DND-41 (cell line): ENCODE results near the gene DDX27.

Experiments used
- ATAC-seq: fragments of 200-7000 bp; cut with Tn5 transposase; 3 replicates; pipeline ENCODE4 v1.9.1; 2021; ENCODE audit warnings: low read depth; ENCODE audit not compliant: insufficient read depth
- DNase-seq: peaks from one replicate; pipeline ENCODE4 v3.0.0-alpha.2; 2020
- H2AFZ ChIP-seq: 2 replicates; pipeline ENCODE4 v1.6.0; 2012; ENCODE audit warnings: low read depth, low read length
- H3K27ac ChIP-seq: 2 replicates; pipeline ENCODE4 v1.5.1; 2012; ENCODE audit warnings: low read length, inconsistent platforms
- H3K27me3 ChIP-seq: fragments of 200-600 bp; sonication (generic); 2 replicates; pipeline ENCODE4 v1.6.0; 2012; ENCODE audit warnings: low read length, mild to moderate bottlenecking, inconsistent platforms; ENCODE audit not compliant: insufficient read depth, poor library complexity
- H3K36me3 ChIP-seq: 2 replicates; pipeline ENCODE4 v1.5.1; 2012; ENCODE audit warnings: low read length, inconsistent platforms; ENCODE audit not compliant: insufficient read depth
- H3K4me1 ChIP-seq: 2 replicates; pipeline ENCODE4 v1.5.1; 2012; ENCODE audit warnings: mild to moderate bottlenecking, low read length; ENCODE audit not compliant: insufficient read depth
- H3K4me2 ChIP-seq: 2 replicates; pipeline ENCODE4 v1.6.0; 2012; ENCODE audit warnings: mild to moderate bottlenecking, moderate library complexity, low read length, inconsistent platforms; ENCODE audit not compliant: insufficient read depth
- H3K4me3 ChIP-seq, 2 experiments: fragments of 200-600 bp in 1 of 2; shearing (Covaris generic) in 1 of 2; 2 replicates each; pipeline ENCODE4 v1.5.1; 2012 to 2016; ENCODE audit warnings: inconsistent platforms in 2 of 2, low read length in 2 of 2, mild to moderate bottlenecking in 2 of 2, low read depth in 1 of 2, moderate library complexity in 1 of 2
- H3K79me2 ChIP-seq: 2 replicates; pipeline ENCODE4 v1.6.0; 2012; ENCODE audit warnings: low read length, inconsistent platforms; ENCODE audit not compliant: insufficient read depth
- H3K9ac ChIP-seq: 2 replicates; pipeline ENCODE4 v1.6.0; 2012; ENCODE audit warnings: low read depth, mild to moderate bottlenecking, inconsistent platforms, low read length, moderate library complexity
- H3K9me3 ChIP-seq: 2 replicates; pipeline ENCODE4 v1.5.1; 2012; ENCODE audit warnings: low read length, moderate library complexity, mild to moderate bottlenecking, inconsistent platforms; ENCODE audit not compliant: insufficient read depth, severe bottlenecking
- H4K20me1 ChIP-seq: 2 replicates; pipeline ENCODE4 v1.6.0; 2012; ENCODE audit warnings: low read length; ENCODE audit not compliant: insufficient read depth
- CTCF ChIP-seq: IDR thresholded peaks from 2 replicates; pipeline ENCODE4 v1.5.1; 2012; ENCODE audit warnings: borderline replicate concordance, low read length, moderate library complexity, mild to moderate bottlenecking; ENCODE audit not compliant: poor library complexity, severe bottlenecking; ENCODE audit errors: extremely low read depth
- EZH2 ChIP-seq: IDR thresholded peaks from 3 replicates; pipeline ENCODE4 v1.6.1; 2012; ENCODE audit warnings: borderline replicate concordance, low read depth, mild to moderate bottlenecking, moderate library complexity, low read length, inconsistent platforms; ENCODE audit not compliant: severe bottlenecking

DDX27 gene

GRCh38 chr20:49184691-49185070 lies 34.5 kb upstream of the DDX27 start:
- Histone ChIP-seq H3K4me1 (peaks cover 53% of the 10 kb centered on the region), H3K4me3 (no peak overlapping the region), H3K79me2 (peaks cover 83% of the 10 kb centered on the region), H4K20me1 (peaks cover 71% of the 10 kb centered on the region), H3K27me3 (no peaks in the 10 kb centered on the region), H3K9ac (no peak overlapping the region), H3K4me2 (peak overlapping the region; percentile 95; the same call in 1 of the 2 replicates), H2AFZ (no peak overlapping the region), H3K36me3 (peaks cover 10% of the 10 kb centered on the region), H3K27ac (no peak overlapping the region), H3K9me3 (no peaks in the 10 kb centered on the region)
- ATAC-seq (no peak), DNase-seq (no peak)
- TF ChIP-seq EZH2 (no peak), CTCF (no peak)

- Histone ChIP-seq H3K36me3 (peaks cover 10% of the 10 kb centered on the region), H3K4me1 (peaks cover 51% of the 10 kb centered on the region), H3K9ac (peak overlapping the region; percentile 88; the same call in 1 of the 2 replicates), H3K9me3 (no peaks in the 10 kb centered on the region), H3K4me2 (peak overlapping the region; percentile 95), H4K20me1 (peaks cover 65% of the 10 kb centered on the region), H2AFZ (no peak overlapping the region), H3K27ac (no peak overlapping the region), H3K79me2 (peaks cover 78% of the 10 kb centered on the region), H3K4me3 (no peak overlapping the region), H3K27me3 (no peaks in the 10 kb centered on the region)
- no peak for ATAC-seq
- no peak for DNase-seq
- TF ChIP-seq EZH2 (no peak), CTCF (no peak)
These were observed 34.0 kb upstream of the DDX27 start for GRCh38 chr20:49185071-49185761.

GRCh38 chr20:49186535-49187329 lies 32.5 kb upstream of the DDX27 start:
- Histone ChIP-seq H3K27me3 (no peaks in the 10 kb centered on the region), H2AFZ (peak overlapping the region; percentile 44), H3K36me3 (peaks cover 10% of the 10 kb centered on the region), H3K4me3 (peak overlapping the region; percentile 44 to 82), H3K27ac (peak overlapping the region; percentile 82), H4K20me1 (peaks cover 51% of the 10 kb centered on the region), H3K79me2 (peaks cover 63% of the 10 kb centered on the region), H3K9ac (peak overlapping the region; percentile 88), H3K4me2 (peak overlapping the region; percentile 95), H3K9me3 (no peaks in the 10 kb centered on the region), H3K4me1 (peaks cover 45% of the 10 kb centered on the region)
- TF ChIP-seq CTCF (no peak), EZH2 (no peak)
- DNase-seq (peak; percentile 70), ATAC-seq (peak; percentile 25)
